ENCODE data around the gene PAPPA2.

DNA sequence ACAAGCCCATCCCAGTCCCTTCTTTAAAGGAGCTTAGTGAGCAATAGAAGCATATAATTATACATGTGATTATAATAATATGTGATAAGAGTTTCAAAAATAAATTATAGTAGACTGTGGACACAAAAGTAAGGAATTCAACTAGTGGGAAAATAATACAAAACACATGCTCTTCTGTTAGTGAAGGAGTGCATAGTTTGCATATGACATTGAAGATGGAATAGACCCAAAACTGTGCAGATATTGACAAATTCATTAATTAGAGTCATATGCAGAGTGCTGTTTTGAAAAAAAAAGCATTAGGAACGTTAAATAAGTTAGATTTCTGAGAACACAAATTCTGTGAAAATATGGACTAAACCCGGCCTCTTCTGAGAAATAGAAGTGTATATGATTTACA lies 422.8 kb downstream of the PAPPA2 start:
- TF ChIP-seq POLR2A (IDR thresholded peaks at IDR 0.05), result no peak
- no peak for TF ChIP-seq POLR2AphosphoS5 (IDR thresholded peaks at IDR 0.05)
- no peak for TF ChIP-seq CTCF (IDR thresholded peaks at IDR 0.05)
- no peak for TF ChIP-seq EP300 (IDR thresholded peaks at IDR 0.05)
